HG03139 (cell line): ENCODE measurements around the gene P3H2.
"Not testable (repeated sequence)": the region's sequence is repeated elsewhere in the genome, so short reads cannot be mapped to it uniquely, and the experiment has no call there.

Experiments
- ATAC-seq: cut with Tn5 transposase; IDR thresholded peaks from one replicate; pipeline ENCODE4 v1.9.1; 2021; ENCODE audit not compliant: unreplicated experiment

Gene P3H2

DNA sequence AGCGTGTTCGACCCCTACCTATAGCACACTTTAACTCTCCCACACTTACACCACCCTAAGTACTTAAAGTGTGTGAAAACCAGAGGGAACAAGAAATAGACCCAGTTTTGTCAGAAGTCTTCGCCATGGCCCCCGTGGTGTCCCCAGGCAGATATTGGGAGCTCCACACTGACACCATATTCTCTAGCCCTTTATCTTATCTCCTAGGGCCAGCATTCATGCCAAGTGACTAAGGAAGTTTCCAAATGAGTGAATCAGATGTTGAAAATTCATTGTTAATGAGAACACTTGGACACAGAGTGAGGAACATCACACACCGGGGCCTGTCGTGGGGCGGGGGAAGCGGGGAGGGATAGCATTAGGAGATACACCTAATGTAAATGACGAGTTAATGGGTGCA, 31.8 kb downstream of the P3H2 start:
- no peak for ATAC-seq

DNA sequence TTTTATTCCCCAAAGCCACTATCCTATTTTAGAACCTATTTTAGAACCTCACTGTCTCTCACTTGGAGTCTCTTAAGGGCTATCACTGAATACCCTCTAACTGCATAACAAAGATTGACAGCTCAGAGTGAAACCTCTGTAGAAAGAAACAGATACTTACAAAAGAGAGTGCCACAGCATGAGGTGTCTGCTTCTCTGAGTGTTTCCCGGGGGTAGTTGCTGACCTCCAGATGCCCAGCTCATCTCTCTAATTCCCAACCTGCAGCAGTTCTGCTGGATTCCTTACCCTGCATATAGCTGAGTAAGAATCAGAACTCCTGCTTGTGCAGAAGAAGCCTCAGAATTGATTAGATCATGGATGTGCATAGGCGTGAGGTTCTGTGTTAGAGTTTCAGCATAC, 34.5 kb downstream of the P3H2 start:
- no peak for ATAC-seq

DNA sequence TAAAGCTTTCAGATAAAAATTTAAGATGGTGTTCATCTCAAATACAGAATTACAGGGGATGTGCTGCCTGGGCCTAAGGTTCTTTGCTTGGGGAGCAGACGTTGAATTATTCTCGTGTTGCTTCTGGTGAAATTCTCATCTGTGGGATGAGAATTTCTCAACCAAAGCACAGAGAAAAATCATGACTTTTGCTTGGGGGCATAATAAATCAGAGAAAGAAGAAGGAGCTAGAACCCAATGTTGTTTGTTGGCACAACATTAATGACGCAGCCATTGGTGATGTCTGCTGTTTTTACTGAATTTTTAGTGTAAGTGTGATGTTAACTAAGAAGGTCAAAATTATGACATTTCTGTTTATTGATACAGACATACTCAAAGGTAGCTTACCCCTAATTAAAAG, 35.7 kb downstream of the P3H2 start:
- no peak for ATAC-seq

DNA sequence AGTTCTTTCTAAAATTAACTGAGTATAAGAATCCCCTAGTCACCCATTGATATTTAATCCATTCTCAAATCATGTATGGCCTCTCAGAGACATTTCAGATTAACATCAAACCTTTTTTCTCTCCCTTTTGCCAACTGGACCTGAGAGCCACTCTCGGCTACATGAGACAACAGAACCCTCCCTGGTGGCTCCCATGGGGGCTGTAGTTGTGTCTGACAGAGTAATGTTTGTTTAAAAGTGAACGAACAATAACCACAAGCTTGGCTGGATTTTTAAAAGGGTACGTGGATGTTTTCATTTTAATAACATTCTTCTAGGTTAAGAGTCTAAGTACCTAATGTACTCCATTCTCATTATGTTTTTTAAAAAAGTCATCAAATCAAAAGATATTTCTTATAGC, 37.1 kb downstream of the P3H2 start:
- ATAC-seq, result no peak

DNA sequence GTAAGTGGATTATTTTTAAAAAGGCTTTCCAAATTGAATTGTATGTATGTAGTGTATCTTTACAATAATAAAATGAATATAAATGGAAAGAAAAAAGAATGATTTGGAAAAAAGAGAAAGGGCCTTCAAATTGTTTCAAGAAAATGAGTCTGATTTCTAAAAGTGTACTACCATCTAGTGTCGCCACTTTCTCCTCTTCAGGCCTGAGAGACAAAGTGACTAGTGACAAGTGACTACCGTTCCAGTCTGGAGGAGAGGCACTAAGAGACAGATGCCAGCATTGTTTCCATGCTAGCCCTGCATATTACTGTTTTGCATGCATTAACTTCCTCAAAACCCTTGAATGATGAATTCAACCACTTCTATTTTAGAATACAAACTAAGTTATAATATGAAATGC, 39.3 kb downstream of the P3H2 start:
- ATAC-seq, result no peak

DNA sequence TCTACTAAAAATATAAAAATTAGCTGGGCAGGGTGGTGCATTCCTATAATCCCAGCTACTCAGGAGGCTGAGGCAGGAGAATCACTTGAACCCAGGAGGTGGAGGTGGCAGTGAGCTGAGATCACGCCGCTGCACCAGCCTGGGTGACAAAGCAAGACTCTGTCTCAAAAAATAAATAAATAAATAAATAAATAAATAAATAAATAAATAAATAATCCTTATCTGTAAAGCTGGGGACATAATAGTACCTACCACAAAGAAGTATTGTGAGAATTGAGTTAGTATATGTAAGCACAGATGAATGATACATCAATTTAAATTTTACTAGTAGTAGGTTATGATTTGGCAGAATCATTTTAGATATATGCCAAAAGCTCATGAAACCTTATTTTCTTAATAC, 41.5 kb downstream of the P3H2 start:
- not testable (repeated sequence) for ATAC-seq

DNA sequence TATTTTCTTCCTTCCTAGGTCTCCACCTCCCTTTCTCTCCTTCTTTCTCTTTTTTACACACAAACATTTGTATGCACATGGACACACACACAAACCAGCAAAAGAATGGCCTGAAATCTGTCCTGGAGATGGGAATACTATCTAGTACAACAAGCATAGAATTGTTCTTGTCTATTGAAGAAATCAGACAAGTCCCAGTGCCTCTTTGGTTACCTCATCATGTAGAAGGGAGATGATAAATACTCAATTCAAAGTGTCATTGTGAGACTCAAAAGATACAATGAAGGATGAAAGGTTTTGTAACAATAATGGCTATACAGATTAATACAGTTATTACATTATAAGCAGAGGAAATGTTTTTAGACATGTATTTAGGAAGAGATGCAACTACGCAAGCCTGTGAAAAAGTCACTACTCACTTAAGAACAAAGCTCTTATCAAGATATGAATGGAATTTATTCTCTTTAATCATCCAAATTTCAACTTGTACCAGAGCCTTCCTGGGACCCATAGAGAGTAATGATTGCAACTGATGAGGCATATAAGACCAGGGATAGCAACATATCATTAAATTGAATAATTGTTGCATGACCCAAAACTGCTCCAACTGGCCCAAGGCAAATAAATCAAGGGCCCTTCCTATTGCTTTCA, 43.2 kb downstream of the P3H2 start:
- no peak for ATAC-seq

DNA sequence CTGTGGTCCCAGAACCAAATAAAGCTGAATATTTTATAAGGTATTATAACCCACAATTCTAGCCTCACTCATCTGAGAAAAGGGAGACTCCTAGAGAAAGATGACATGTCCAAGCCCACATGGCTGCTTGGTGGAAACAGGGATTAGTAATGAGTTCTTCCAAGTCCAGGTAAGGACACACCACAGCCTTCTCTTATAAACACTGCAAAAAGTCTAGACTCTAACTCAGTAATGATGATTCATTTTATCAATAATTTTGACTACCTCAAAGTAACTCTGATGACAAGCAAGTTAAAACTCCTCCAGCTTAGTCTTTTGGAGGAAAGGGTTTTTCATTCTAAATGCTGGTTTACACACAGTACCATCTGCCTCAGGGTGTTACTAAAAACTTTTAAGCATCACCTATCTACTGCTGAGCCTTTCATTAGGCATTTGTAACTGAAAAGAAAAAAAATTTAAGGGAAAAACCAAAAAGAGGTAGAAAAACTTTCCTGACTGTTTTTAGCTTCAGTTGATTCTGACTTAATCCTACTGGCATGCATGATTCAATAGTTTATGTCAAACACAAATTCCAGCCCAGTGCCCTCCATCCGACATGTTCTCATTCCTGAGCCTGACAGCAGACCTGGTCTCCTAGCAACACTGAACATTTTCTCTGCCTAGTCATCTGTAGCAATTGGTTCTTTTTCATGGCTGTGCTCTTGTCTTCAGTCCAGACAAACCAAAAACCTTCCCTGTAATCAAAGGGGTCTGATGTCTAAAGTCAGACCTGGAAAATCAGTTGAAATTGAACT, 43.9 kb downstream of the P3H2 start:
- no peak for ATAC-seq

DNA sequence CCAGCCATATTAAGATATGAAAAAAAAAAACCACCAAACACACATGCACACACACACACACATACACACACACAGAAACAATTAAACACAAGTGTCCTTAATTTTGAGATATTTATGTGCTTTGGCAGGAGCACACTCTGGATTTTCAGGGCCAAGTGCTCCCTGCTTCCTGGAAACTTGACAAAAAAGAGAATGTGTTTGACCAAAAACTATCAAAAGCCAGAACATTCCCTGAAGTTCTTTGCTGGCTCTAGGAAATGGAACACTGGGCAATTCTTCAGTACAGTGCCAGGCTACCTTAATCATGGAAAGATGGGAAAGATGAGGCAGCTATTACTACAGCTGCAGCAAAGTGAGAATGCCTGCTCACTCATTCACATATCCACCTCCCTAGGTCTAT, 44.6 kb downstream of the P3H2 start:
- ATAC-seq, result no peak

DNA sequence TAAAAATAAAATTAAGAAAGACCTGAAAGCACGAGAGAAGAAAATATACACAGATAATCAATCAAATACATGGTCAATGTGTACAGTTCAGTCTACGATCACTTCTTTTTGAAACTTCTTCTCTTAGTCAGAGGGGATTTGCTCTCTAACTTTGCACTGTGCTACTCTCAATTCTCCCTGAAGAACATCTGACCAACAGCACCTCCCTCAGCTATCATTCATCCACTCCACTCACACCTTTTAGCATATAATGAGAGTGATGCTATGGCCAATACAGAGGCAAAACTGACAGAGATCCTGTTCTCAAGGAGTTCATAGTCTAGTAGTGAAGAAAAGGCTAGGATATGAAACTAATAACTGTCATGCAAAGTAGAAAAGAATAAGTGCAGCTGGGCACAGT, 45.9 kb downstream of the P3H2 start:
- ATAC-seq, result no peak

DNA sequence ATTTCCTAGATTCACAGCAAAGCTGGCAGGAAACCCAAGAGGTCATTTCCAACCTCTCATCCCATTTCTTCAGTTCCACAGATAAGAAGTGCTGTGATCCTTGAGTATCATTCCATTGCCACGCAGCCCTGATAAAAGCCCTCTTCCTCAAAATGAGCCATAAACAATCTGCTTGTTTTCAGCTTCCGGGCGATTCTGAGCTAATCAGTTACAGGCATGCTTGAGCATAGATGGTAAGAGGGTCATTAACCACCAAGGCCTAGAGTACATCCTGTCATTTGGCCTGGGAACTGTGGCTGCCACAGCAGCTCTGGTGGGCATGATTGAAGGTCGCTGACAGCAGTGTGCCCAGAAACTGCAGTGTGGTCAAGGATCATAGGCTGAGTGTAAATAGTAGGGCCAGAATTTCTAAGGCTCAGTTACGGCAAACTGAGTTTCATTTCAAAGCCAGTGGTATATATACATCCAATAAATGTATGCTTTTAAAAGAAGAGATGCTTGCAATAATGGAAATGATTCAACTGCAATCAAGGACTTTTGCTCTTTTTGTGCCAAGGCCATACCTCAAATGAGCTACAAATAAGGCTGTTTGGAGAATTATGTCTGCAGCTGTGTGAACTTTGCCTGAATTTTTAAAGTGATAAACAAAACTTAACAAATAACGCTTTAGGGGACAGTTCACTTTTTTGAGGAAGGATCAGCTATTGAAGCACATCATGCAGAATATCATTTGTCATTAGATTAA, 47.3 kb downstream of the P3H2 start:
- ATAC-seq, result no peak

DNA sequence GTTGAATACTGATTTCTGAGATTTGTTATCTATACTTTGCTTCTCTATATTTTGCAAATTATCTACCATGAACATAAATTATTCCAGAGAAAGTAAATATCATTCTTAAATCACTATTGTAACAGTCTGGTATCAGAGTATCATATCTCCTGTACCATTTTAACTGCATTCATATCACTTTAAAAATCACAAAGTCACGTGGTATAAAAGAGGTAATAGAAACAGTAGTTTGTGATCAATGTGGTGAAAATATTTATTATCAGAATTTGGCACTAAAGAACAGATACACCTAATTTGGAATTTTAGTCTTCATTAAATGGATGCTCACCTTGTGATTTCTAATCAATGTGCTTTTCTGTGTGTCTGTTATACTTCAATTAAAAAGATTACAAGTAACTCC, 47.8 kb downstream of the P3H2 start:
- ATAC-seq, result no peak

DNA sequence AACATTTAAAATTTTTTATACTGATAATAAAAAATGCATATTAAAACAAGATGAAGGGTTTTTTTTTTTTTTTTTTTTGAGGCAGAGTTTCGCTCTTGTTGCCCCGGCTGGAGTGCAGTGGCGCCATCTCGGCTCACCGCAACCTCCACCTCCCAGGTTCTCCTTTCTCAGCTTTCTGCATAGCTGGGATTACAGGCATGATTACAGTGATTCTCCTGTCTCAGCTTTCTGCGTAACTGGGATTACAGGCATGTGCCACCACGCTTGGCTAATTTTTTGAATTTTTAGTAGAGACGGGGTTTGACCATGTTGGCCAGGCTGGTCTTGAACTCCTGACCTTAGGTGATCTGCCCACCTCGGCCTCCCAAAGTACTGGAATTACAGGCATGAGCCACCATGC, 48.8 kb downstream of the P3H2 start:
- not testable (repeated sequence) for ATAC-seq

DNA sequence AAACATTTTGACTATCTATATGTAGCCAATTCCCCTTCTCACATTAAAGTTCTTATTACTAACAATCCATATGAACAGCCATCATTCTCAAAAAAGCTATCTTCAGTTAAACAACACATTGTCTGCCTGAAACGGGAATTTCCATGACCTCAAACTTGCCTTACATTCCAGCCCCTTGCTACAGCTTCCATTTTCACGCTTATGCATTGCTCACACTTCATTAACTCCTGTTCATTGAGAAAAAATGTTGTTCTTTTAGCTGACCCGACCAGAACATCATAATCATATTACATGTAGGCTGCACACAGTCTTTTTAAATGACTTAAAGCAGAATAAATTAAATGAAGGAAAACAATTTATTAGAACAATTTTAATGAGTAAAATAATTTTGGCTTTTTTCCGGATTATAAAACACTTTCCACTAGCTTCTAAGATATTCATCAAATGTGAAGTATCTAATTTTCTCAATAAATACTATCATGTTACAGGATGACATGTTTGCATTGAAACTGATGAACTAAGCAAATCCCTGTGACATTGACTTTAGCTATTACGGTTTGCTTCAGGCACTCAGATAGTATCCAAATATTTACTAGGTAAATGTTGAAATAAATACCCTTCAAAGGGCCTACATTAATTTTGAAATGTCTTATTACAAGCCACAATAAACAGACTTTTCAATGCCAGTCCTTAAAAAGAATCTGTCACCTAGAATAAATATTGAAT, 49.9 kb downstream of the P3H2 start:
- no peak for ATAC-seq

DNA sequence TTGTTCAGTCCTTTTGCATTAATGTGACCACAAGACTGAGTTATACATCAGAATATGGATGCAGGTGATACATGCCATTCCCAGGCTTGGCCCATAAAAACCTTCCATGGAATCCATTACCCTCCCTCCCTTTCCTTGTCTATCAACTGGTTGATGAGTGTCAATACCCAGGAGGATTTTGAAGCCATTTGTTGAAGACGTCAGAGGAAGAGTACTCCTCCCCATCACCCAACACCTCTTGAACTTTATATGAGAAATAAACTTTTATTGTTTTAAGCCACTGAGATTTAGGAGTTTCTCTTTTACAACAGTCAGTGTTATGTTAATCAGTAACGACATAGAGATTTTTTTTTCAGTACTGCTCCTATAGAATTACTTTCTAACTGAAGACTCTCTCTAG, 55.5 kb downstream of the P3H2 start:
- ATAC-seq, result no peak

DNA sequence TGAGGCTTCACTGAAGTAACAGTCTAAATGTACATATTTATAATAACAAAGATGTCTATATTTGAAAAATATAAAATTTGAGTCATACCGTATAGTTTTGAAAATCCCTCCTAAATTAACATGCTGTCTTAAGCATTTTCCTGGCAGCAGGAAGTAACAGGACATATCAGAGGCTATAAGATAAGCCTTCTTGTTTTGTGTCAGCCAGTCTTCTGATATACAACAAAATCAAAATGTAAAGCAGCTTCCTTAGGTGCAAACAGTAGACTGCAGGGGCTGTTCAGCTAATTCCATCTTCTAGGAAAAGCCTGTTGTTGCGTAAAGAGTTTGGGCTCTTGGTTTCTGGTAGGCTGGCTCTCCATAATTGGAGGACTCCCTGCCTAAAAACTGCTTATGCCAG, 56.0 kb downstream of the P3H2 start:
- ATAC-seq, result no peak

DNA sequence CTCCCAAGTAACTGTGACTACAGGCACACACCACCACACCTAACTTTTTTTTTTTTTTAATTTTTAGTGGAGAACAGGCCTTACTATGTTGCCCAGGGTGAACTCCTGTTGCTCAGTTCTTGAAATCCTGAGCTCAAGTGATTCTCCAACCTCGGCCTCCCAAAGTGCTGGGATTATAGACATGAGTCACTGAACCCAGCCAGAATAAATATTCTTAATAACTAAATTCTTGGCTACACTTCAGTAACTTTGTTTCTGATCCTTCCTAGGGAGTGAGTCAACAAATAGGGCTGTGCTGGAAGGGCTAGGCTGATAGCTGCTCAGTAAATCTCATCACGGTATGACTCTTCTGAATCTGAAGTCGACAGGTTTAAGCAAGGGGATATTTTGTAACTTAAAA, 56.6 kb downstream of the P3H2 start:
- ATAC-seq, result no peak

DNA sequence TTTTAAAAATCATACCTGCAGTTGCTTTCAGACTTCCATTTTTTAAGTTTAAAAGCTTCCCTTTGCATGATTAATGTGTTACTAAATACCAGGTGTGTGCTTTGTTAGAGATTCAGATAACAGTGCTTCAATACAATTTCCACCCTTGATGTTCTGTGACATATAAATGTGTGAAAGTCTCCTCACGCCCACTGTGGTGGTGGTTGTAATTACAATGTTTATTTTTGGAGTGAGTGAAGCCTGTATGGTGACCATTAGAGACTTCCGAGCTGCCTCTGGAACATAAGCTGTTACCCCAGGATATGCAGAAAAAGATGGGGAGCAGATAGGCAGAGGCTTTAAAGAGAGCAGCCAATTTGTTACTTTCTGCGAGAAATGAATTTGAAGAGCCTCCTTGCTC, 57.2 kb downstream of the P3H2 start:
- ATAC-seq, result no peak

DNA sequence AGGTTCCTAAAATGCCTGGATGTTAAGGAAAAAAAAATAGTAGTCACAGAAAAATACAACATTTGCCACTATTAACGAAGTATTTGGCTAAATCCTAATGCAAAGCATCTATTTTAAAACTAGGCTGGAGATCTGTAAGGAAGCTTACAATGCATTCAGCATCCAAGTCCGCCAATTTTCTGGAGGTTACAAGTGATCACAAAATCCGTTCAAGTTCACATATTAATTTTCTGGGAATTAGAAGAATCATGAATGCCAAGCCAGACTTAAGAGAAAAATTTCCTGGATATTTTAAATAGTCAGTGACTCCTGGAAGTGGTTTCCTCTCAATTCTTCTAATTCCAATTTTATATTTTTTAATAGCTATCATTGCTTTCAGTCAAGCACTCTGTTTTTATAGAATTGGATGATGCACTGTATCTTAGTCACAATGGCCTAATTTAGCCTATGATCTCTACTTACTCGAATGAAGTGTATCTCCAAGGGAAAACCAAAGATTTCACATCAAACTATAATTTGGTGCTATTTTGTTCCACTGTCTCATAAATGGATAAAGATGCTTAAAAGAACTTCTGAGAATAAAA, 60.4 kb downstream of the P3H2 start:
- no peak for ATAC-seq

DNA sequence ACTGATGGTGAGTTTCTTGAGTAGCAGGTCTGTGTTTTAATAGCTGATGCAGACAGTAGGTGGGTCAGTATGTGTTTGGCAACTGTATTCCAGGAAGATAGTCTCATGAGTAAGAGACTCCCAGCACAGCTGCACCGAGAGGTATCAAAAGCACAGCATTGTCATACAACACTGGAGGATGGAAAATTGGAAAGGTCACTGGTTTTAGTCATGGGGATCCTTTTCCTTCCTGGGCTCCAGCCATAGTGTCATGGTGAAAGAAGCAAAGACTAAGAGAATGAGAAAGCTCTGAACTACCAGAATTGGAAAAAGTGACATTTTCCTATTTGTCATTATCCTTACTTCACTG, 61.5 kb downstream of the P3H2 start:
- ATAC-seq, result no peak

DNA sequence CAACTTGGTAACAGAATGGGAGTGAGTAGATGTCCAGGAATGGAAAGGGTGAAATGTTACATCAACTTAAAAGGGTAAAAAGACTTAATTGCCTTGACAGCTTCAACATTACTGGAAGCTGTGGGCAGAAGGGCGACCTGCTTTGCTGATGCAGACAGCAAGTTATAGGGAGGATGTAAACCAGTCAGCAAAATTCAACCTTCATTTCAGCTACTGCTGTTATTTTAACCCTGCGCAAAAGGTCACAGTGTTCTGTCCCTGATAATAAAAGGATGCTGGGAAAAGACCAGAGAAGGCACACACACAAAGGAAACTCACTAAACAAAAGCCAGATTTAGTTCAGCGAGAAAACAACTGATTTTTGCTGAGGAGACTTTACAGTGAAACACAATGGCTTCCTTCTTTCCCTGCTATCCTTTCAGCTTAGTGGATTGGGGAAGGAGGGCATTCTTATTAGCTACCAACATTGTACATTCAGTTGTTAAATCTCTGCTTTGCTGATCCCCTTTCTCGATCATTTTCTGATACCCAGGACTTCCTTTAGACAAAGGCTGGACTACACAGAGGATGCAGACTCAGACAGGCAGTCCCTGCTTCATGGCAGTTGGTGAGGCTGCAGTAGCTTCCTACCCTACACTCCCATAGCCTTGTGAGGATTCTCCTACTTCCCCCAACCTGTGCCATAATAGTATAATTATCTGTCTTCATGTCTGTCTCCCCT, 62.0 kb downstream of the P3H2 start:
- ATAC-seq, result no peak
